BJ (cell line): ENCODE results near the gene HBE1. TPM values are rescaled to one million over a fixed set of nuclear protein-coding genes. Genes with fewer than 3 reads are reported as not detected.

Source experiments
- CTCF ChIA-PET: fragments of 350-600 bp; formaldehyde crosslinking; extraction: SDS; loops from one replicate; lab custom pipeline; 2021; ENCODE audit warnings: antibody characterized with exemption, inconsistent platforms; lab: Yijun Ruan, JAX
- POLR2A ChIA-PET: fragments of 300-600 bp; sonication (Branson Sonifier 250); formaldehyde crosslinking; extraction: SDS; loops from one replicate; lab custom pipeline; 2021; ENCODE audit warnings: antibody characterized with exemption; lab: Charles Lee
- DNase-seq: peaks from one replicate; pipeline ENCODE4 v3.0.0-alpha.2; 2011; ENCODE audit warnings: low read depth
- H3K27me3 ChIP-seq: 2 replicates; pipeline ENCODE4 v1.6.0; 2011; ENCODE audit warnings: low read length; ENCODE audit not compliant: control insufficient read depth, insufficient read depth
- H3K36me3 ChIP-seq: 2 replicates; pipeline ENCODE4 v1.5.1; 2011; ENCODE audit warnings: low read length; ENCODE audit not compliant: control insufficient read depth, insufficient read depth
- H3K4me3 ChIP-seq: 2 replicates; pipeline ENCODE4 v1.5.1; 2011; ENCODE audit warnings: low read depth, mild to moderate bottlenecking, control low read depth, low read length
- CTCF ChIP-seq: IDR thresholded peaks from 2 replicates; pipeline ENCODE4 v1.5.1; 2011; ENCODE audit warnings: low read depth, mild to moderate bottlenecking, control low read depth, inconsistent platforms, low read length, moderate library complexity; ENCODE audit not compliant: insufficient read depth
- polyA plus RNA-seq: library from polyadenylated mRNA; depleted of rRNA; stranded (reverse); fragments of >200 nt; gene quantifications from 2 replicates; pipeline ENCODE4 v1.2.3, GENCODE V29; 2011

The HBE1 gene
- polyA plus RNA-seq, 1 experiment, result not detected

DNA sequence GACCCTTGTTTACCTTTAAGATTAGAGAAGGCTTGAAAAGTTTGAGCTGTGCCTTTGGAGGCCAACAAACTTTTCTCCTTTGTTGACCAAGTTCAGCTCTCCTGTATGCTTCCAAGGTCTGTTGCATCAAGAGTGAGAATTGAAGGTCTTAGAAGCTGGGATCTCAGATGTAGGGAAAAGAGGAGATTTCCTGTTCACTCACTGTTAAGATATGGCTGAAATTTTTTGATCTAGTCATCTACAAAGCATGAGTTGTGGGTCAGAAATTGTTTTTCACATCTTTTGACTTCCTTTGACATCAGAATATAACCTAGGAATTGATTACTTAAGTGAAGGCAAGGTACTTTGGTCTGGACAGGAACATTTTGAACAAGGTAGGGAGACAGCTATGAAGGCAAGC is 20.0 kb upstream of the HBE1 start:
- no peak for TF ChIP-seq CTCF
- no peaks in the 10 kb centered on the region for H3K36me3 ChIP-seq
- no peaks in the 10 kb centered on the region for H3K27me3 ChIP-seq
- ChIA-PET CTCF (interaction anchor here (0.9 to 3.0 kb wide), 8 partner anchors 10 to 1103 kb away, joined by 3 to 20 read pairs (median 4); no protein-coding TSS in a partner anchor), POLR2A (no interaction called here)
- no peak overlapping the region for H3K4me3 ChIP-seq
- no peak for DNase-seq

DNA sequence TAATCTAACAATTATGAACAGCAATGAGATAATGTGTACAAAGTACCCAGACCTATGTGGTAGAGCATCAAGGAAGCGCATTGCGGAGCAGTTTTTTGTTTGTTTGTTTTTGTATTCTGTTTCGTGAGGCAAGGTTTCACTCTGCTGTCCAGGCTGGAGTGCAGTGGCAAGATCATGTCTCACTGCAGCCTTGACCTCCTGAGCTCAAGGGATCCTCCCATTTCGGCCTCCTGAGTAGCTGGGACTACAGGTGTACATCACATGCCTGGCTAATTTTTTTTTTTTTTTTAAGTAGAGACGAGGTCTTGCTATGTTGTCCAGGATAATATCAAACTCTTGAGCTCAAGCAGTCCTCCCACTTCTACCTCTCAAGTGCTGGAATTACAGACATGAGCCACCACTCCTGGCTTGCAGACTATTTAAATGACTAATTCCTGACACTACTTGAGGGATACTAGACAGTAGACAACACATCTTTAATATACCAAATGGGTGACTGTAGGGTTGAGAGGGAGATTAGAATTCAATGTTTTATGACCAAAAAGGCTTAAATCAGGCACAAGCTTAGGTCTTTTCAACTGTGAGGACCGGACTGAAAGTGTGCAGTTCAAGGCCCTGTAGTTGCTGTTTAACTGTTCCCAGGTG is 19.3 kb upstream of the HBE1 start:
- POLR2A ChIA-PET, result no interaction called here
- DNase-seq, result no peak
- no peak overlapping the region for H3K4me3 ChIP-seq
- CTCF ChIA-PET, result interaction anchor here (0.9 to 3.0 kb wide), 6 partner anchors 10 to 1102 kb away, joined by 3 to 20 read pairs (median 4); no protein-coding TSS in a partner anchor
- H3K36me3 ChIP-seq, result no peaks in the 10 kb centered on the region
- no peaks in the 10 kb centered on the region for H3K27me3 ChIP-seq
- no peak for TF ChIP-seq CTCF

DNA sequence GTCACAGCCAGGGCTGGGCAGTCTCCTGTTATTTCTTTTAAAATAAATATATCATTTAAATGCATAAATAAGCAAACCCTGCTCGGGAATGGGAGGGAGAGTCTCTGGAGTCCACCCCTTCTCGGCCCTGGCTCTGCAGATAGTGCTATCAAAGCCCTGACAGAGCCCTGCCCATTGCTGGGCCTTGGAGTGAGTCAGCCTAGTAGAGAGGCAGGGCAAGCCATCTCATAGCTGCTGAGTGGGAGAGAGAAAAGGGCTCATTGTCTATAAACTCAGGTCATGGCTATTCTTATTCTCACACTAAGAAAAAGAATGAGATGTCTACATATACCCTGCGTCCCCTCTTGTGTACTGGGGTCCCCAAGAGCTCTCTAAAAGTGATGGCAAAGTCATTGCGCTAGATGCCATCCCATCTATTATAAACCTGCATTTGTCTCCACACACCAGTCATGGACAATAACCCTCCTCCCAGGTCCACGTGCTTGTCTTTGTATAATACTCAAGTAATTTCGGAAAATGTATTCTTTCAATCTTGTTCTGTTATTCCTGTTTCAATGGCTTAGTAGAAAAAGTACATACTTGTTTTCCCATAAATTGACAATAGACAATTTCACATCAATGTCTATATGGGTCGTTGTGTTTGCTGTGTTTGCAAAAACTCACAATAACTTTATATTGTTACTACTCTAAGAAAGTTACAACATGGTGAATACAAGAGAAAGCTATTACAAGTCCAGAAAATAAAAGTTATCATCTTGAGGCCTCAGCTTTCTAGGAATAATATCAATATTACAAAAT is 18.6 kb upstream of the HBE1 start:
- ChIA-PET CTCF (interaction anchor here (1.0 to 2.4 kb wide), 4 partner anchors 9 to 163 kb away, joined by 3 to 11 read pairs (median 4); no protein-coding TSS in a partner anchor), POLR2A (interaction anchor here (0.6 kb wide), 2 partner anchors 10 to 14 kb away, joined by 3 read pairs; no protein-coding TSS in a partner anchor)
- Histone ChIP-seq H3K36me3 (no peaks in the 10 kb centered on the region), H3K4me3 (no peak overlapping the region), H3K27me3 (no peaks in the 10 kb centered on the region)
- DNase-seq, result no peak
- no peak for TF ChIP-seq CTCF

DNA sequence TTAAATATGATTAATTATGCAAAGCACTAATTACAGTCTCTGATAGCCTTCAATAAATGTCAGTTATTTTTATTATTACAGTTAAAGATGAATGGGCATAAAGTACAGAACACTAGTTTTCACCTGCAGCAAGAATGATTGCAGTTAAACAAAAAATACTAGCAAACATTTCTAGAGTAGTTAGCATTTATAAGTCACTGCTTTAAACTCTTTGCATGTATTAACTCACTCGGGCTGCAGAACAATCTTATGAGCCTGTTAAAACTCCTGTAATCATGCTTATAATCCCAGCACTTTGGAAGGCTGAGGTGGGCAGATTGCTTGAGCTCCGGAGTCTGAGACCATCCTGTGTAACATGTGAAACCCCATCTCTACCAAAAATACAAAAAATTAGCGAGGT is 17.2 kb upstream of the HBE1 start:
- TF ChIP-seq CTCF, result no peak
- Histone ChIP-seq H3K36me3 (no peaks in the 10 kb centered on the region), H3K27me3 (no peaks in the 10 kb centered on the region), H3K4me3 (no peak overlapping the region)
- ChIA-PET POLR2A (no interaction called here), CTCF (no interaction called here)
- DNase-seq, result no peak

GRCh38 chr11:5286351-5286750 is 16.6 kb upstream of the HBE1 start:
- Histone ChIP-seq H3K27me3 (no peaks in the 10 kb centered on the region), H3K36me3 (no peaks in the 10 kb centered on the region), H3K4me3 (no peak overlapping the region)
- POLR2A ChIA-PET, result no interaction called here
- DNase-seq, result no peak
- no peak for TF ChIP-seq CTCF
- CTCF ChIA-PET, result no interaction called here
